Endometrial microvascular endothelial cells (primary cell): ENCODE results near the gene TWSG1. TPM values are rescaled to one million over a fixed set of nuclear protein-coding genes. Genes with fewer than 3 reads are reported as not detected.
"Not testable (repeated sequence)": the region's sequence is repeated elsewhere in the genome, so short reads cannot be mapped to it uniquely, and the experiment has no call there.

Source experiments
- in situ Hi-C: cut with HindIII; loops from 2 replicates; pipeline ENCODE4 v1.10.0; 2017; ENCODE audit warnings: low sequenced_read_pairs, low pct_unique_long_range_greater_than_20kb; ENCODE audit errors: inconsistent ontology term
- total RNA-seq: library from RNA; depleted of rRNA; stranded (reverse); fragments of >200 nt; gene quantifications from one replicate; pipeline ENCODE4 v1.2.3, GENCODE V29; 2015; ENCODE audit errors: inconsistent ontology term

TWSG1 gene
- total RNA-seq, 1 donor from 2014 or later: 94.9 TPM

- in situ Hi-C loops: no loop called here
Measured at GRCh38 chr18:9437021-9437437, 102.5 kb downstream of the TWSG1 start.

- in situ Hi-C loops: no loop called here
Measured at GRCh38 chr18:9437672-9438071, 103.1 kb downstream of the TWSG1 start.

DNA sequence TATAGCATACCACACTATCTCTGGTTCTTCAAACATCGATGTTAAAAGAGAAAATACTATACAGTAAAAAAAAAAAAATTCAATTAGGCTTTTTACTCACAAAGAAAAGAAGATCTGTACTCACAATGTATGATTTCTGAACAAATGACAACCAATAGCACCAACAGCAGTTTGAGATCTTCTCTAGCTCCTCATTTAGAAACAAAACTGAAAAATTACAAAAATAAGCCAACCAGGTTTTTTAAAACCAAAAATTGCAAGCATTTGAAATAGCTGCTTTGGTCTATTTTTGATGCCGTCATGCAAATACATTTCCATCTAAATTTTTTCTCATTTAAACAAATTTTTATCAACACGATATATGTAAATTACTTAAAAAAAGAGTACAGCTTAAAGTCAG is 106.5 kb downstream of the TWSG1 start:
- in situ Hi-C loops: no loop called here

DNA sequence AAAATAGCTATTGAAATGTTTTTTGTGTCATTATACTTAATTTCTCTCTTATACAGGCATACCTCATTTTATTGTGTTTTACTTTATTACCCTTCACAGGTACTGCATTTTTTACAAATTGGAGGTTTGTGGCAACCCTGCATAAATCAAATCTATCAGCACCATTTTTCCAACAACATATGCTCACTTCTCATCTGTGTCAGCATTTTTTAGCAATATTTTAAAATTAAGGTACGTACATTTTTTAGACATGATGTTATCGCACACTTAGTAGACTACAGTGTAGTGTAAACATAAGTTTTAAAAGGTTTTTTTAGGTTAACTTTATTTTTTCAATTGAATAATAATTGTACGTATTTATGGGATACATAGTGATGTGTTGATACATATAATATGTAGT is 110.0 kb downstream of the TWSG1 start:
- in situ Hi-C loops: no loop called here

DNA sequence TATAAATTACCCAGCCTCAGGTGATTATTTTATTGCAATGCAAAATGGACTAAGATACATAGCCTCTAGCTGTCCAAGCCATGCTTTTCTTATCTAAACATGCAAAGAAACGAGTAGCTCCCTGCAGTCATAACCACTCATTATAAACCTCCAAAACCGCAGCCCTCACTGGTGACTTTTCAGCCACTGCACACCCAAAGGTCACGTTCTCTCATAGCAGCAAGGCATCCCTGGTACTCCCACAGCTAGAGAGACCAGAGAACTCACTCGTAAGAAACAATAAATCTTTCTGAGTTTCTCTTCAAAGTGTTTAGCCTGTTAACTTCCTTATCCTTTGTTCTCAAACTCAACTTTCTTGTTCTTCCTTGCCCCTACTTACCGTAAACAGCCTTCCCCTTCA is 112.3 kb downstream of the TWSG1 start:
- in situ Hi-C loops: no loop called here

- in situ Hi-C loops: no loop called here
Measured at GRCh38 chr18:9447334-9447733, 112.8 kb downstream of the TWSG1 start.

DNA sequence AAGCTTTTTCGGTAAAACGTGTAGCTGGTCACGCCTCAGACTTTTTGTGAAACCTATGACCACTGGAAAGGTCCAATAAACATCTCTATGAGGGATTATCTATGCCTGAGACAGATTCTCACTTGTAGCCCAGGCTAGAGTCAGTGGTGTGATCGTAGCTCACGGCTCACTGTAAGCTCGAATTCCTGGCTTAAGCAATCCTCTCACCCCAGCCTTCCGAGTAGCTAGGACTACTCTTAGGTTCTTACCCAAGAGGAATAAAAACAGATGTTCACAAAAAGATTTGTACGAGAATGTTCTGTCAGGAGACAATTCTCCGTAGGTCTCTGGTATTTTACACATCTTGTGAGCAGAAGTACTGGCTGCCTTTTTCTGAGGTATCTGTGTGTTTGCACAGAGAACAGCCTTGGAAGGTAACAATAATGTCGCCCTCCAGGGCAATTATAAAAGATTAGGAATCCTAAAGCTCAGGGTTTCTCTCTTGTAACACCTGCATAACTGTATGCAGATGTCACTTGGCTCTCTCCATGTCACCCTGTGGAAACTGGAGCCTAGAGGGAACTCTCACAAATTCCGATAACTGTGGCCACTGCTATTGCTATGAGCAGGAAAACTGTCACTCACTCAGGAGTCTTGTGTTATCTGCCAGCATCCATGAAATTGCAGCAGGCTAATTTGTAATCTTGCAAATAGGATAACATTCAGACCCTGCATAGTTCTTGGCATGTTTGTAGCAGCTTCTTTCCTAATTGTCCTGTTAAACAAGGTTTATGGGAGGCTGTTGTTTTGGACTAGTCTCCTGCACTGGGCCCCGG is 115.2 kb downstream of the TWSG1 start:
- in situ Hi-C loops: no loop called here

DNA sequence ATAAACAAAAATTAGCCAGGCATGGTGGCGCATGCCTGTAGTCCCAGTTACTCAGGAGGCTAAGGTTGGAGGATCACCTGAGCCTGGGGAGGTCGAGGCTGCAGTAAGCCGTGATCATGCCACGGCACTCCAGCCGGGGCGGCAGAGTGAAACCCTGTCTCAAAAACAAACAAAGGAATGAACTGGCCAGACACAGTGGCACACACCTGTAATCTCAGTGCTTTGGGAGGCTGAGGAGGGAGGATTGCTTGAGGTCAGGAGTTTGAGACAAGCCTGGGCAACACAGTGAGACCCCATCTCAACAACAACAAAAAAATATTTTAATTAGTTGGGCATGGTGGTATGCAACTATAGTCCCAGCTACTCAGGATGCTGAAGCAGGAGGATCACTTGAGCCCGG is 116.3 kb downstream of the TWSG1 start:
- in situ Hi-C loops: not testable (repeated sequence)

Other genes starting within 250 kb of the TWSG1 start
- 197 TPM for gene NDUFV2, start 232.1 kb upstream of the TWSG1 start, total RNA-seq
- gene ANKRD12, start 198.0 kb upstream of the TWSG1 start, total RNA-seq: 4.8 TPM
- 57.1 TPM for gene RALBP1, start 140.7 kb downstream of the TWSG1 start, total RNA-seq